Measurements from ENCODE around the gene SLIT1. TPM values are rescaled to one million over a fixed set of nuclear protein-coding genes. Genes with fewer than 3 reads are reported as not detected.

SLIT1 gene
- total and polyA plus RNA-seq, 2 experiments from 2014 or later, result not detected

- no peak overlapping the region for H2AFZ ChIP-seq
- no peaks in the 10 kb centered on the region for H3F3A ChIP-seq (ENCODE audit: insufficient read depth)
- H3K4me2 ChIP-seq (ENCODE audit: unreplicated experiment), result no peak overlapping the region
- H3K9me3 ChIP-seq (ENCODE audit: low read depth), result no peaks in the 10 kb centered on the region
- TF ChIP-seq EZH2 (IDR thresholded peaks at IDR 0.05; ENCODE audit: insufficient read depth, poor library complexity, severe bottlenecking), result no peak
- no peak for TF ChIP-seq EZH2phosphoT487 (IDR thresholded peaks at IDR 0.05; ENCODE audit: insufficient read depth, low read depth)
- no peak overlapping the region for H3K9ac ChIP-seq
- in situ Hi-C loops (cut with MboI), result no loop called here
- 80 to 81% methylated on average over 17 to 18 of the region's 18 CpGs for WGBS, 2 experiments (ENCODE audit: low coverage in 1 of 2, low lambda C conversion rate in 2 of 2, missing lambda C conversion rate in 2 of 2)
- H3K36me3 ChIP-seq (ENCODE audit: low read depth), result no peaks in the 10 kb centered on the region
- no peaks in the 10 kb centered on the region for H3K79me2 ChIP-seq (ENCODE audit: insufficient read depth)
- H4K20me1 ChIP-seq (ENCODE audit: insufficient read depth), result no peaks in the 10 kb centered on the region
- peaks cover 37% of the 10 kb centered on the region for H3K27me3 ChIP-seq (replicated peaks; ENCODE audit: insufficient read depth)
- H3K4me3 ChIP-seq, result no peak overlapping the region
- no peaks in the 10 kb centered on the region for H3K4me1 ChIP-seq (ENCODE audit: insufficient read depth)
- H3K27ac ChIP-seq, result no peak overlapping the region
- H3K9me2 ChIP-seq (ENCODE audit: insufficient read depth), result no peaks in the 10 kb centered on the region
- no peak for DNase-seq
These were observed 1.2 kb upstream of the SLIT1 start for GRCh38 chr10:97186911-97187310.

GRCh38 chr10:97184971-97185325, 811 bp downstream of the SLIT1 start:
- Histone ChIP-seq H3K36me3 (ENCODE audit: low read depth) (no peaks in the 10 kb centered on the region), H2AFZ (no peak overlapping the region), H3K79me2 (ENCODE audit: insufficient read depth) (no peaks in the 10 kb centered on the region), H3F3A (ENCODE audit: insufficient read depth) (no peaks in the 10 kb centered on the region), H4K20me1 (ENCODE audit: insufficient read depth) (no peaks in the 10 kb centered on the region), H3K9me2 (ENCODE audit: insufficient read depth) (no peaks in the 10 kb centered on the region), H3K4me3 (no peak overlapping the region), H3K27me3 (replicated peaks; ENCODE audit: insufficient read depth) (peaks cover 46% of the 10 kb centered on the region), H3K27ac (no peak overlapping the region), H3K9ac (no peak overlapping the region), H3K9me3 (ENCODE audit: low read depth) (no peaks in the 10 kb centered on the region), H3K4me2 (ENCODE audit: unreplicated experiment) (no peak overlapping the region), H3K4me1 (ENCODE audit: insufficient read depth) (no peaks in the 10 kb centered on the region)
- 55 to 63% methylated on average over 16 to 17 of the region's 17 CpGs for WGBS, 2 experiments (ENCODE audit: low coverage in 1 of 2, low lambda C conversion rate in 2 of 2, missing lambda C conversion rate in 2 of 2)
- no peak for TF ChIP-seq EZH2phosphoT487 (IDR thresholded peaks at IDR 0.05; ENCODE audit: insufficient read depth, low read depth)
- TF ChIP-seq EZH2 (IDR thresholded peaks at IDR 0.05; ENCODE audit: insufficient read depth, poor library complexity, severe bottlenecking), result no peak
- in situ Hi-C loops (cut with MboI), result no loop called here
- no peak for DNase-seq

GRCh38 chr10:97183314-97183713, 2.4 kb downstream of the SLIT1 start:
- in situ Hi-C loops (cut with MboI), result no loop called here
- no peak overlapping the region for H3K9ac ChIP-seq
- TF ChIP-seq EZH2 (IDR thresholded peaks at IDR 0.05; ENCODE audit: insufficient read depth, poor library complexity, severe bottlenecking) (no peak), EZH2phosphoT487 (IDR thresholded peaks at IDR 0.05; ENCODE audit: insufficient read depth, low read depth) (no peak)
- H3K9me3 ChIP-seq (ENCODE audit: low read depth), result no peaks in the 10 kb centered on the region
- no peaks in the 10 kb centered on the region for H3K9me2 ChIP-seq (ENCODE audit: insufficient read depth)
- no peak overlapping the region for H3K27ac ChIP-seq
- no peak for DNase-seq
- no peaks in the 10 kb centered on the region for H3F3A ChIP-seq (ENCODE audit: insufficient read depth)
- no peak overlapping the region for H2AFZ ChIP-seq
- no peak overlapping the region for H3K4me3 ChIP-seq
- peaks cover 60% of the 10 kb centered on the region for H3K27me3 ChIP-seq (replicated peaks; ENCODE audit: insufficient read depth)
- 86 to 88% methylated on average over 3 of the region's 3 CpGs for WGBS, 2 experiments (ENCODE audit: low coverage in 1 of 2, low lambda C conversion rate in 2 of 2, missing lambda C conversion rate in 2 of 2)
- no peaks in the 10 kb centered on the region for H3K4me1 ChIP-seq (ENCODE audit: insufficient read depth)
- H4K20me1 ChIP-seq (ENCODE audit: insufficient read depth), result no peaks in the 10 kb centered on the region
- no peaks in the 10 kb centered on the region for H3K79me2 ChIP-seq (ENCODE audit: insufficient read depth)
- no peak overlapping the region for H3K4me2 ChIP-seq (ENCODE audit: unreplicated experiment)
- no peaks in the 10 kb centered on the region for H3K36me3 ChIP-seq (ENCODE audit: low read depth)

- WGBS, 2 experiments (ENCODE audit: low coverage in 1 of 2, low lambda C conversion rate in 2 of 2, missing lambda C conversion rate in 2 of 2), result 62 to 68% methylated on average over 10 of the region's 10 CpGs
- in situ Hi-C loops (cut with MboI), result no loop called here
- DNase-seq, result no peak
These were observed 3.3 kb downstream of the SLIT1 start for GRCh38 chr10:97182288-97182990.

More at GRCh38 chr10:97182288-97182990, 3.3 kb downstream of the SLIT1 start:
- Histone ChIP-seq H3K4me3 (no peak overlapping the region), H3K36me3 (ENCODE audit: low read depth) (no peaks in the 10 kb centered on the region), H4K20me1 (ENCODE audit: insufficient read depth) (no peaks in the 10 kb centered on the region), H3K9ac (no peak overlapping the region), H3K9me2 (ENCODE audit: insufficient read depth) (no peaks in the 10 kb centered on the region), H3K79me2 (ENCODE audit: insufficient read depth) (no peaks in the 10 kb centered on the region), H3K27me3 (replicated peaks; ENCODE audit: insufficient read depth) (peaks cover 69% of the 10 kb centered on the region), H2AFZ (no peak overlapping the region), H3K9me3 (ENCODE audit: low read depth) (no peaks in the 10 kb centered on the region), H3K4me1 (ENCODE audit: insufficient read depth) (no peaks in the 10 kb centered on the region), H3K27ac (no peak overlapping the region), H3F3A (ENCODE audit: insufficient read depth) (no peaks in the 10 kb centered on the region), H3K4me2 (ENCODE audit: unreplicated experiment) (no peak overlapping the region)
- TF ChIP-seq EZH2phosphoT487 (IDR thresholded peaks at IDR 0.05; ENCODE audit: insufficient read depth, low read depth) (no peak), EZH2 (IDR thresholded peaks at IDR 0.05; ENCODE audit: insufficient read depth, poor library complexity, severe bottlenecking) (no peak)

Data from GM23248 (cell line).